HL-60 (cell line): Measurements from ENCODE around the gene GNB4.

Source experiments
- DNase-seq, 2 experiments: peaks; one replicate each; pipeline ENCODE4 v3.0.0-alpha.2; 2010 to 2020; ENCODE audit warnings: low read depth in 1 of 2, low spot score in 1 of 2
- H3K27ac ChIP-seq: fragments of 250-450 bp; sonication (Bioruptor Pico); replicated peaks from 2 replicates; pipeline ENCODE4 v1.5.1; 2020; ENCODE audit warnings: mild to moderate bottlenecking, moderate library complexity
- H3K27me3 ChIP-seq: fragments of 250-450 bp; sonication (Bioruptor Pico); 2 replicates; pipeline ENCODE4 v1.5.1; 2021; ENCODE audit warnings: mild to moderate bottlenecking, moderate library complexity; ENCODE audit not compliant: insufficient read depth, poor library complexity, severe bottlenecking
- H3K4me3 ChIP-seq: replicated peaks from 2 replicates; pipeline ENCODE4 v1.5.1; 2011; ENCODE audit warnings: mild to moderate bottlenecking, control low read depth, low read length; ENCODE audit not compliant: insufficient read depth
- GABPA ChIP-seq: IDR thresholded peaks from 2 replicates; pipeline ENCODE4 v1.6.1; 2012; ENCODE audit warnings: low read depth
- POLR2AphosphoS5 ChIP-seq: IDR thresholded peaks from 2 replicates; pipeline ENCODE4 v1.6.1; 2012; ENCODE audit warnings: low read depth
- SPI1 ChIP-seq: IDR thresholded peaks from 2 replicates; pipeline ENCODE4 v1.6.1; 2012; ENCODE audit warnings: low read depth, mild to moderate bottlenecking, borderline replicate concordance
- TF ChIP-seq, protein P1 (sequence below): IDR thresholded peaks from 2 replicates; pipeline ENCODE4 v1.6.1; 2012; ENCODE audit warnings: low read depth; ENCODE audit not compliant: insufficient replicate concordance
- TF ChIP-seq, protein P2 (sequence below): IDR thresholded peaks from one replicate; pipeline ENCODE4 v1.5.1; 2011; ENCODE audit warnings: low read length, control low read depth, inconsistent platforms; ENCODE audit not compliant: insufficient read depth

GNB4 gene

DNA sequence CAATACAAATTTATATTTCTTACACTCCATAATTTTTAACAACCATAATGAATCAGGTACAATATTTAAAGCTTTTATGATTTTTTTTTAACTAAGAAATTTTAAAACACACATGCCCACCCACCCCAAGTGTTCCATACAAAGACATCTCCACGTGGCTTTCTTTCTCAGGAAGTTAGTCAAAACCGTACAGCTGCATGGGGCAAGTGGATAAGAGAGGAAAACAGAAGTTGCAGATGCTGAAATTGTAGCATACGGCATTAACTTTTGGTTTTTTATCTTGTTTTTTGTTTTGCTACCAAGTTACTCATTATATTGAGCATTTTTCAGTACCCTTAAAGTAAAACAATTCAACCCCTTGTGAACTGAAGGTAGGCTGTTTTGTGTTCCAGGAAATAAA is 14.8 kb downstream of the GNB4 start:
- TF ChIP-seq GABPA (no peak), POLR2AphosphoS5 (no peak), SPI1 (no peak)
- TF ChIP-seq, protein P1, sequence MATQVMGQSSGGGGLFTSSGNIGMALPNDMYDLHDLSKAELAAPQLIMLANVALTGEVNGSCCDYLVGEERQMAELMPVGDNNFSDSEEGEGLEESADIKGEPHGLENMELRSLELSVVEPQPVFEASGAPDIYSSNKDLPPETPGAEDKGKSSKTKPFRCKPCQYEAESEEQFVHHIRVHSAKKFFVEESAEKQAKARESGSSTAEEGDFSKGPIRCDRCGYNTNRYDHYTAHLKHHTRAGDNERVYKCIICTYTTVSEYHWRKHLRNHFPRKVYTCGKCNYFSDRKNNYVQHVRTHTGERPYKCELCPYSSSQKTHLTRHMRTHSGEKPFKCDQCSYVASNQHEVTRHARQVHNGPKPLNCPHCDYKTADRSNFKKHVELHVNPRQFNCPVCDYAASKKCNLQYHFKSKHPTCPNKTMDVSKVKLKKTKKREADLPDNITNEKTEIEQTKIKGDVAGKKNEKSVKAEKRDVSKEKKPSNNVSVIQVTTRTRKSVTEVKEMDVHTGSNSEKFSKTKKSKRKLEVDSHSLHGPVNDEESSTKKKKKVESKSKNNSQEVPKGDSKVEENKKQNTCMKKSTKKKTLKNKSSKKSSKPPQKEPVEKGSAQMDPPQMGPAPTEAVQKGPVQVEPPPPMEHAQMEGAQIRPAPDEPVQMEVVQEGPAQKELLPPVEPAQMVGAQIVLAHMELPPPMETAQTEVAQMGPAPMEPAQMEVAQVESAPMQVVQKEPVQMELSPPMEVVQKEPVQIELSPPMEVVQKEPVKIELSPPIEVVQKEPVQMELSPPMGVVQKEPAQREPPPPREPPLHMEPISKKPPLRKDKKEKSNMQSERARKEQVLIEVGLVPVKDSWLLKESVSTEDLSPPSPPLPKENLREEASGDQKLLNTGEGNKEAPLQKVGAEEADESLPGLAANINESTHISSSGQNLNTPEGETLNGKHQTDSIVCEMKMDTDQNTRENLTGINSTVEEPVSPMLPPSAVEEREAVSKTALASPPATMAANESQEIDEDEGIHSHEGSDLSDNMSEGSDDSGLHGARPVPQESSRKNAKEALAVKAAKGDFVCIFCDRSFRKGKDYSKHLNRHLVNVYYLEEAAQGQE = no peak
- TF ChIP-seq, protein P2, sequence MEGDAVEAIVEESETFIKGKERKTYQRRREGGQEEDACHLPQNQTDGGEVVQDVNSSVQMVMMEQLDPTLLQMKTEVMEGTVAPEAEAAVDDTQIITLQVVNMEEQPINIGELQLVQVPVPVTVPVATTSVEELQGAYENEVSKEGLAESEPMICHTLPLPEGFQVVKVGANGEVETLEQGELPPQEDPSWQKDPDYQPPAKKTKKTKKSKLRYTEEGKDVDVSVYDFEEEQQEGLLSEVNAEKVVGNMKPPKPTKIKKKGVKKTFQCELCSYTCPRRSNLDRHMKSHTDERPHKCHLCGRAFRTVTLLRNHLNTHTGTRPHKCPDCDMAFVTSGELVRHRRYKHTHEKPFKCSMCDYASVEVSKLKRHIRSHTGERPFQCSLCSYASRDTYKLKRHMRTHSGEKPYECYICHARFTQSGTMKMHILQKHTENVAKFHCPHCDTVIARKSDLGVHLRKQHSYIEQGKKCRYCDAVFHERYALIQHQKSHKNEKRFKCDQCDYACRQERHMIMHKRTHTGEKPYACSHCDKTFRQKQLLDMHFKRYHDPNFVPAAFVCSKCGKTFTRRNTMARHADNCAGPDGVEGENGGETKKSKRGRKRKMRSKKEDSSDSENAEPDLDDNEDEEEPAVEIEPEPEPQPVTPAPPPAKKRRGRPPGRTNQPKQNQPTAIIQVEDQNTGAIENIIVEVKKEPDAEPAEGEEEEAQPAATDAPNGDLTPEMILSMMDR = no peak
- Histone ChIP-seq H3K4me3 (no peak overlapping the region), H3K27ac (peak overlapping the region; percentile 72), H3K27me3 (no peaks in the 10 kb centered on the region)
- DNase-seq = peak in 1 of 2 experiments; percentile 58

DNA sequence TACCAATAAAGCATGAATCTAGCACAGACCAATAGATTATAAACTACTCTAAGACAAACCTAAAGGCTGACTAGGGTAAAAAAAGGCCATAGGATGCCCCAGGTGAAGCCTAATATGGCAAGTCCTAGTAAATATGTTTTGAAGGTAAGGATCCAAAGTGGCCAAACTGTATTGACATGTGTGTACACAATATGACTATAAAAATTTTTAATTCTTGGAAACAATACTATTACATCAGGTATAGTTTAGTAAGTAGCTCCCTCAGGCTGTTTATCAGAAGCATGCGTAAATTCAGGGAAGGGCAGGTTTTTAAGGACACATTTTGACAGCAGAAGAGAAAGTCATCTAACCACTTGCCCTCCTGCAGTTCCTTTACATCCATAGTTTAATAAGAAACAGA is 18.8 kb downstream of the GNB4 start:
- no peaks in the 10 kb centered on the region for H3K27me3 ChIP-seq
- DNase-seq = no peak
- H3K4me3 ChIP-seq = no peak overlapping the region
- TF ChIP-seq, protein P2 = no peak
- TF ChIP-seq, protein P1 = no peak
- TF ChIP-seq GABPA = no peak
- TF ChIP-seq POLR2AphosphoS5 = no peak
- TF ChIP-seq SPI1 = no peak
- H3K27ac ChIP-seq = no peak overlapping the region

DNA sequence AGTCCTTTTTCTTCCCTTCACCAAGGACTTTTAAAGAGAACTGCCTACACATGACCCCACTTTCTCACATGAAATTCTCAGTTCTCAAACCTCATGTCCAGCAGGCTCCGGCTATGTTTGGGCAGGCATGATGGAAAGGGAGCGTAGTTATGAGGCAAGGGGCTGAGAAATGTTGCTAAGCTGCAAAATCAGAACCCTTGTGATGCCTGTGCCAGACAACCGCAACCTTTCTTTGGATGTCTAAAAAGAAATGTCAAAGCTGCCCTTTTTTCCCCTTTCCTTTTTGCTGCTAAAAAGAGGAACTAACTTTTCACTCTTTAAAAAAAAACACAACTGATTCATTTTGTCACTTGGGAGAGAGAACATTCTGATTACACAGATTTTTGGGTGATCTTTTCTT is 19.2 kb downstream of the GNB4 start:
- DNase-seq = peak in 1 of 2 experiments; percentile 52
- Histone ChIP-seq H3K4me3 (no peak overlapping the region), H3K27ac (no peak overlapping the region), H3K27me3 (no peaks in the 10 kb centered on the region)
- TF ChIP-seq POLR2AphosphoS5 (no peak), SPI1 (0 out of 2 replicates have a peak, but pooled peaks have one; percentile 10)

DNA sequence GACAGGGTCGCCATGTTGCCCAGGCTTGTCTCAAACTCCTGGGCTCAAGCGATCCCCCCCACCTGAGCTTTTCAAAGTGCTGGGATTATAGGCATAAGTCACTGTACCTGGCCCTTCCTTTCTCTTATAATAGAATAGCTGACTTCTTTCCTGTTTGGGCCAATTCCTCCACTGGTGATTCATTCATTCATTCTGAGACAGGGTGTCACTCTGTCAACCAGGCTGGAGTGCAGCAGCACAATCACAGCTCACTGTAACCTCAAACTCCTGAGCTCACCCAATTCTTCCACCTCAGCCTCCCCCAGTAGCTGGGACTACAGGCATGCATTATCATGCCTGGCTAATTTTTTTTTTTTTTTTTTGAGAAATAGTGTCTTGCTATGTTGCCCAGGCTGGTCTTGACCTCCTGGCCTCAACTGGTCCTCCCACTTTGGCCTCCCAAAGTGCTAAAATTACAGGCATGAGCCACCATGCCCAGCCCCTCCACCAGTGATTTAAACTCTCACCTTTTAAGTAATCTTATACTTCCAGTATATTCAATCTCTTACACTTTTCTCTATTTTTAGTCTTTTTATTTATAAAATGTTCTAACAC is 20.9 kb downstream of the GNB4 start:
- TF ChIP-seq, protein P1 = no peak
- TF ChIP-seq SPI1 (no peak), GABPA (no peak), POLR2AphosphoS5 (no peak)
- TF ChIP-seq, protein P2 = no peak
- Histone ChIP-seq H3K27me3 (no peaks in the 10 kb centered on the region), H3K4me3 (no peak overlapping the region), H3K27ac (no peak overlapping the region)
- DNase-seq = no peak
